Fibroblast of peridontal ligament (primary cell): ENCODE data around the gene HSD17B1.
"Not testable (repeated sequence)": the region's sequence is repeated elsewhere in the genome, so short reads cannot be mapped to it uniquely, and the experiment has no call there.

Source experiments
- DNase-seq: peaks from one replicate; pipeline ENCODE4 v3.0.0-alpha.2; 2010; ENCODE audit errors: extremely low read depth

Gene HSD17B1

GRCh38 chr17:42552736-42553135 is at the start of gene HSD17B1:
TSS of gene HSD17B1 (plus strand) at chr17:42552923. CDS start at chr17:42552934, 11 bp downstream.
- DNase-seq = not testable (repeated sequence)

GRCh38 chr17:42502926-42503325 is 49.8 kb upstream of the HSD17B1 start:
- no peak for DNase-seq

DNA sequence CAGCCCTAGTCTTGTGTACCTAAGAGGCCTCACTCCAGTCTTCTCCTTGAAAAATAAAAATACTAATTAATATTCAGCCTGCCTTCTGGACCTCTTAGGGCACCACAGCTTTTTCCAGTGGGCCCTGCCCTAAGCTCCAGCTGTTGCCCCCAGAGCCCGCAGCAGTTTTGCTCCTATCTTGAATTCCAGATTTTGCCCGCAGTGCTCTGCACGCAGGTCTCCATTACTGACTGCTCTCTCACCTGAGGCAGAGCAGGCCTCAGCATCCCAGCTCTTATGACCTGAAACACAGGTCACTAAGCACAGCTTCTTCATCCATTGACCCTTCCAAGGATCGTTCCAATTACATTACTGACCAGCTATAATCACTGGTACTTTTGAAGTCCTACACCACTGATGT is 45.1 kb upstream of the HSD17B1 start:
- no peak for DNase-seq

DNA sequence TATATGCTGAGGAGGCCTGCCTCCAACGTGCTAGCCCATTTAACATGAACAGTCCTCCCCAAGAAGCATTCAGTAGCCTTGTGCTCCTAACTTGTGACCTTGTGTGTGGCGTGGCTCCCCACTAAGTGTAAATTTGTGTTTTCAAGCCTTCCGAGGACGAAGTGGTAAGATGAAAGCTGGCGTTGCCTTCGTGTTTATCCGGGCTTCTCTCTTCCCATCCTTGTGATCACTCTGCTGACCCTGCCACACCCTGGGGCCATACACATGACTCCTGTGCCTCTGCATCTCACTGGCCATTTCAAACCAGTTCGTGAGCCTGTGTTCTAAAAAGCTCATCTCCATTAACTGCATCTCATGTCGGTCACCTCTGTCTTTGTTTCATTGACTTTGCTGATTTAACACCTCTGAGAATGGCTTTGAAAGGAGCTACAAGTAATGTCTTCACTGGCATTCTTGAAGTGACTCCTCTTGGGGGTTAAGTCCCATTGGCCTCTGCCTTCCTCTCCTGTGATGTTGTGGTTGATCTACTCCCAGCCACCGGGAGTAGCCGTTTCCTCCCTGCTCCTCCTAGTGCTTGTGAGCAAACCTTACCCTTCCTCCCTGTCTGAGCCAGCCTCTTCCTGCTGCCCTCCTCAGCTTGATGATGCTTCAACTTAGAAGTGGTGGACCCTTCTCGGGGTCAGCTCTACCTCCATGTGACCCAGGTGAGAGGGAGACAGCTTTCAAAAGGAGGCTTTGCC is 44.1 kb upstream of the HSD17B1 start:
- DNase-seq = no peak

DNA sequence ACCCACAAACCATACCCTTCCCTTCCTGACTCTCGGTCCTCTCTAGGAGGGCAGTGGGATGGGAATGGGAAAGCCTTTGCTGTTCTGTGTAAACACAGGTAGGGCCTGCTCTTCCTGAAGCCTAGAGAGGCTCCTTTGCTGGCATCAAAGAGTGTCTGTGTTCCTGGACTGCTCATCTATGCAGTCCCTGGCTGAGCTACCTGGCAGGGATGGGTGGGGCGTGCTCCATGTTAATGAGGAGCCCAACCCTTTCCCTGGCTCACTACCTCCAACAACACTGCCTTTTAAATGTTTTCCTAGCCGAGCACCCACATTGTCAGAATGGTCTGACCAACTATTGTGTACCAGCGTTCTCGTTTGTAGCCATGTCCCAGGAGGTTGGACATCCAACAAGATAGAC is 43.3 kb upstream of the HSD17B1 start:
- no peak for DNase-seq

GRCh38 chr17:42509841-42510240 is 42.9 kb upstream of the HSD17B1 start:
- no peak for DNase-seq

GRCh38 chr17:42512246-42512645 is 40.5 kb upstream of the HSD17B1 start:
- DNase-seq = no peak

- DNase-seq = peak; percentile 81
Observed at GRCh38 chr17:42512733-42513251, 39.9 kb upstream of the HSD17B1 start.

DNA sequence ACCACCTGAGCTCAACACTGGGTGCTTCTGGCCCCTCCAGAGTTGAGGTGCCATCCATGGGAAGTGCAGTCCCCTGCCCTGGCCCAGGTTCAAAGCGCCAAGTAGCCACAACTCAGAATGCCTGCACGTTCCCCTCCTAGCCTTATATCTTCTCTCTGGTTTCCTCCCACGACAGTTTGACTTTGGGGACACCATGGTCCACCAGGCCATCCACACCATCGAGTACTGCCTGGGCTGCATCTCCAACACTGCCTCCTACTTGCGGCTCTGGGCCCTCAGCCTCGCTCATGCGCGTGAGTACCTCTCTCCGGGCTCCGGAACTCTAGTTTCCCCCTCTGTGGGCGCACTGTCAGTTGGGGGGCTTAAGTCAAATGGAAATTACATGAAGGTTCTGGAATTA is 39.0 kb upstream of the HSD17B1 start:
- no peak for DNase-seq

DNA sequence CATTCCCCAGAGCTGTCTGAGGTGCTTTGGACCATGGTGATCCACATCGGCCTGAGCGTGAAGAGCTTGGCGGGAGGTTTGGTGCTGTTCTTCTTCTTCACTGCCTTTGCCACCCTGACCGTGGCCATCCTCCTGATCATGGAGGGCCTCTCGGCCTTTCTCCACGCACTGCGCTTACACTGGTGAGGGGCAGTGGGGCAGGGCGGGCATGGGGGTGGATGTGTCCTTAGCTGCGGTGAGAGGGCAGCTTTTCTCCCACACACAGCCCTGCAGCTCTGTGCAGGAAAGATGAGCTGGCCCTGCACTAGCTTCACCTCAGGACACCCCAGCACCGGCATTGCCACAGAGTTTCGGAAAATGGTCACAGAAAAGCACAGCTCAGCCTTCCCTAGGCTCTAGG is 38.4 kb upstream of the HSD17B1 start:
- no peak for DNase-seq

DNA sequence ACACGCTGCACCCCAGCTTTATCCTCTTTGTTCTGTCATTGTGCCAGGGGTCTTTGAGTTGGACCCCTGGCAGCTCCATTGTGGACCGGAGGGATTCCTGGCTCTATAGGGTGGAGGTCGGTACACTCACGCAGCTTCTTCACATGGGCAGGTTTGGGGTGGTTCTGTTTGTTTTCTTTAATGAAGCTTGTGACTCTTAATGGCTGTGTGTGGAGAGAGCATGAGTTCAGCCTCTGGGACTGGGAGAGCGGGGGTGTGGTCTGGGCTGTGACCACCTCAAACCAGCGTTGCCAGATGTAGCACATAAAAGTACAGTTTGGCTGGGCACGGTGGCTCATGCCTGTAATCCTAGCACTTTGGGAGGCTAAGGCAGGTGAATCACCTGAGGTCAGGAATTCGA is 37.9 kb upstream of the HSD17B1 start:
- no peak for DNase-seq

DNA sequence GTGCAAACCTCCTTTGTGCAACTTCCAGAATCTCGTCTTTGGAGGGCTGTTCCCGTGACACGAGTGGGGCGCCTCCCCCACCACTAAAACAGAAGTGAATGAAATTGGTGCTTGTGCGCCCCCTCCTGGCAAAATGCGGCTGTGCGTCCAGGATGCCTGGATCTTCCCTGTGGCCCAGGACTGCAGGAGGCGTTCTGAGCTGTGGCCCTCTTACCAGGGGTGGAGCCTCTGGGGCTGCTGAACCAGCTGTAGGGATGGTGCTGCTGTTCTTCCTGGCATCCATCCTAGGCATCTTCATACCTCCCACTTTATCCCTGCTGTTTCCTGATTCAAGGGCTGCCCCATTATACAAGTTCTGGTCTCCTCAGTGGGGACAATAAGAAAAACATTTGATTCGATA is 35.2 kb upstream of the HSD17B1 start:
- peak; percentile 96 for DNase-seq

GRCh38 chr17:42518046-42518754 is 34.5 kb upstream of the HSD17B1 start:
- DNase-seq = peak; percentile 97

DNA sequence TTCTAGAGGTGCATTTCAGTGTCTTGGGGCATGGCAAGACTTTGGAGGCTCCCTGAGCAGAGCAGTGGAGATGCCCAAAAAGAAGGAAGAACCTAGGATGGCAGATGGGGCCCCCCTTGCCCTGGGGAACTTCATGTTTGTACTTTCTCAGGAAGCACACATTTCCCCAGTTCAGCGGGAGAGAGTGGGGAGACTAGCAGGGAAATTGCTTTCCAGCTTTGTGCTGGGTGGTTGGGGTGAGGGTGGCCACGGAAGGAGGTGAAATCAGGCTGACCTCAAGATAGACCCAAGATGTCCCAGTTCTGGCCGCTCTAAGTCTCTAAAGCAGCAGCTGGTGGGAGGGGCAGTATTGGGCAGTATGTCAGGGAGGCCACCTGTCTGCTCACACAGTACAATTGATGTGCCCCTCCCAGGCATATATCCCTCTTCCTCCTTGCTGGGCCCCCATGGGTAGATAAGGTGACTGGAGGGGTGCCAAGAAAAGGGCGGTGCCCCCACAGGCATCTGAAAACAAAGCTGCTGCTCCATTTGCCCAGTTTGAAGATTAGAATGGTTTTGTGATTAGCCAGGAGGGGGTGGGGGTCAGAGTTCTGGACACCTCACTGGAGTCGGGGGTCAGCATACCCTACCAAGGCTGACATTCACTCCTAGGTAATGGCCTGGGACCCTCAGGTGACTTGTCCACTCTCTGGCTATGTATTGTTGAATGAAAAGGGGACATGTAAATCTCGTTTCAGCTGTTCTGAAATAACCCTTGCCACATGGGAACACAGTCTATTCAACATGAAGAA is 33.8 kb upstream of the HSD17B1 start:
- DNase-seq = peak; percentile 35

DNA sequence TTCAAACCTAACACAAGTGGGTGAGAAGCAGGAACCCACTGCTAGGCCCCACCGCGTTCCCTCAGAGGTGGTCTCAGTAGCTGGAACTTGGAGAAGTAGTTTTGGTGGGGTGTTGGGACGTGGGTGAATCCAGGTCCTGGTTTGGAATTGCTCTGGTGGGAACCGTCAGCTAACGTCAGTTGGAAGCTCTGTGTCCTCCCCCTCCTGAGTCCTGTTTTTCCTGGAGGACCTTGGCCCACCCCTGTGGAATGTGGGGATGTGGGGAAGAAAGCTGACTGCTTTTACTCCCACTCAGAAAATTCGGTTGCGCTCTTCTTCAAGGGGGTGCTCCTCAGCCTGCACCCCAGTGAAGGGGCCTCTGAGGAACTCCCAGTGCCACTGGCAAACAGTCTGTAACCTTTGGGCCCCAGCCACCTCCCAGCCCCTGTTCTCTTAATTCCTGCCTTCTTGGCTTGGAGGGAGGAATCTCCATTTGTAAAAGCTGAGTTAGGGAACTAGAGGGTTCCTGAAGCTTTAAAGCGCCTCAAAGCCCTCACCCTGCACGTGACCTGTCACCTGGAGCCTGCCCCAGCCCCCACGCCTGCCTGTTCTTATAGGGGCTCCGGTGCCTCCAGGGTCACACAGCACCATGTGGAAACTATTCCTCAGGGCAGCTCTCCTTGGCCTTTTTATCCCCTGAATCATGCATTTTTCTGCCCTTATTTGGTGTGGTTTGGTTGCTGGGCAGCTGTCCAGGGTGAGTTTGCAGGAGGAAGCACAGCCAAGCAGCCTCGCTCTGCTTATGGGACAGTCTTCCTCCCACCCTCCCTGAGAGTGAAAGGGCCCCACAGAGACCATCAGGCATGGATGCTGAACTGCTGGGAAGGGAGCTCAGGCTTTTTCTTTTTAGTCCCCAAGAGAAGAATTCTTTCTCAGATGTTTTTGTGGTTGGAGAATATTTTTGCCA is 32.9 kb upstream of the HSD17B1 start:
- DNase-seq = peak; percentile 100

- DNase-seq = no peak
Observed at GRCh38 chr17:42520540-42520951, 32.2 kb upstream of the HSD17B1 start.

DNA sequence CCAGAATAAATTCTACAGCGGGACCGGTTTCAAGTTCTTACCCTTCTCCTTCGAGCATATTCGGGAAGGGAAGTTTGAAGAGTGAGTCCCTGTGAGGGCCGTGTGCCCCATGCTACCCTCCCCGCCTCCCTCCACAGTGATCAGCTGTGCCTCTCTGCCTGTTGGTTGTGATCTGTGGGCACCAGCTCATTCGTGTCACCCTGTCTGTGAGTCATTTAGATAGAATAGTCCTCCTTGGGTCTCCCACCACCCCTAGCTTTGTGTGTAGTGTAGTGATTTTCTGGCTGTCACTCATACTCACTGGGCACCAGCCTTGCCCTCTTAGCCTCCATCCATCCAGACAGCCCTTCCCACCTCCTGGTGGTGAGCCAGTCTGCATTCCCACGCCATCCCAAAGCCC is 31.7 kb upstream of the HSD17B1 start:
- peak; percentile 27 for DNase-seq

DNA sequence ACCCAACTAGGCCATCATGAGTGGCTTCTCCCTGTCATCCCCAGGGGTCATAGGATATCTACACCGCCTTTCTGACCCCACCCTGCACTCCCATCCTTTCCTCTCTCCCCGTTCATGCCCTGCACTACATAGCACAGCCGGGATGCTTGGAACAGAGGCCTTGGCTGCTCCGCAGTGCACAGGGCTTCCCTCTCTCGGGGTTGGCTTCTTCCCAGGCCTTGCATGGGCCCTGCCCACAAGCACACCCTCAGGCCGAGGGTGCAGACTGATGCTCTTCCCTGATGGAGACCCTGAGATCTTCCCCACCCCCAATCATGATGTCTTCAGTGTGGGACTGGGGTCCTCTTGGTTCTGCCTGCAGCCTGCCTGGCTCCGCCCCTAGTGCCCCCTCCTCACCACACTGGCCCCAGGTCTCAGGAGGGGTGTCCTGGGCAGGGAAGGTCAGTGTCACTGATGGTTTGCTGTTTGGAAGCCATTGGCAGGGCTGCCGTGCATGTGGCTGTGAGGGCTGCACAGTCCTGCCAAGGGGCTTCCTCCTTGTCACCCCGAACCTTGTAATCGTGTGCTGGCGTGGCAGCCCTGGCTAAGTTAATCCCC is 31.0 kb upstream of the HSD17B1 start:
- DNase-seq = peak; percentile 49

DNA sequence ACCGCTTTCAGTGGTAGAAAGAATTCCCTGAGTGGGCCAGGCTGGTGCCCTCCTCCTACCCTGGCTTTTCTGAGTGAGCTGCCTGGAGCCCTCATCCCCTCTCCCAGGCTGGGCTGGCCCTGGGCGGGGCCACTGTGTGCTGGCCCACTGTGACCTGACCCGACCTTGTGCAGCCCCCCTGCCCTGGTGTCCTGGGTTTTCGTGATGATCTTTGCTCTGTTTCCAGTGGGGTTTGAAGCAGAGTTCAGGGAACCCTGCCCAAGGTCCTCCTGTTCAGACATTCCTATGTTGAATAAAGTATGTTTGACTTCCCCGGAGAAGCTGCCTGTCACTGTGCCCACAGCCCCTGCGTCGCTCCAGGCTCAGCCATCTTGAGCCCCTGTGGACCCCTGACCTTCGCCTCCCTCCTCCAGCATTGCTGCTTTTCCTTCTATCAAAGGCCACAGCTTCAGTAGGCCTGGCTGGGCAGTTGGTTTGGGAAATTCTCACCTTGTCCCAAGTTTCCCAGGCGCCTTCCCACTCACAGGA is 30.4 kb upstream of the HSD17B1 start:
- no peak for DNase-seq

DNA sequence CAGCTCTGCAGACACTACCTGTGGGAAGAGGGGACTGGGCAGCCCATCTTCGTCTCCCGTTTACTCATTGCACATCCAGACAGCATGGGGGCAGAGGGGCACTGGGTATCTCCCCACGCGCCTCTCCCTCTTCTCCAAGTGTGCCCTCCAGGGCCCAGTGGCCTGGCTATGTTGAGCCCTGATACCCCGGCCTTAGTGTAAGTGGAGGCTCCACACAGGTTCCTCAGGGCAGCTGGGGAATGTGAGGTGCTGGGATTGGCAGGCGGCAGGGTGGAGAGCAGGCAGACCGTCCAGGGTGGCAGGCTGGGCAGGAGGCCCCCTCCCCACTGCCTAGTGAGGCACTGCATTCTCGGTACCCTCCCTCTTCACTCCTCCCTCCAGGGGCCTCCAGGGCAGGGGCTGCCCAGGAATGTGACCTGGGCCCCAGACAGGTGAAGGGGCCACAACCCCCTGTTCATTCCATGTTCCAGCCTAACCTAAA is 29.9 kb upstream of the HSD17B1 start:
- DNase-seq = no peak
